ENCODE data around the gene EDC4.

GRCh38 chr16:67923414-67924116 is 50.7 kb downstream of the EDC4 start:
- TF ChIP-seq CTCF (IDR thresholded peaks at IDR 0.05) (no peak), POLR2AphosphoS5 (IDR thresholded peaks at IDR 0.05; ENCODE audit: low read depth, low read length) (no peak), REST (IDR thresholded peaks at IDR 0.05; ENCODE audit: insufficient read depth in 1 of 2, low read depth in 2 of 2, low read length in 1 of 2) (no peak), SIN3A (IDR thresholded peaks at IDR 0.05; ENCODE audit: borderline replicate concordance, insufficient read depth, low read depth, low read length) (no peak)

Measured in Panc1 (cell line).